Measurements from ENCODE around the gene ASF1B. TPM values are rescaled to one million over a fixed set of nuclear protein-coding genes. Genes with fewer than 3 reads are reported as not detected.

ASF1B gene
- total and polyA plus RNA-seq, 2 experiments from 2014 or later = 33.3 to 36.9 TPM

DNA sequence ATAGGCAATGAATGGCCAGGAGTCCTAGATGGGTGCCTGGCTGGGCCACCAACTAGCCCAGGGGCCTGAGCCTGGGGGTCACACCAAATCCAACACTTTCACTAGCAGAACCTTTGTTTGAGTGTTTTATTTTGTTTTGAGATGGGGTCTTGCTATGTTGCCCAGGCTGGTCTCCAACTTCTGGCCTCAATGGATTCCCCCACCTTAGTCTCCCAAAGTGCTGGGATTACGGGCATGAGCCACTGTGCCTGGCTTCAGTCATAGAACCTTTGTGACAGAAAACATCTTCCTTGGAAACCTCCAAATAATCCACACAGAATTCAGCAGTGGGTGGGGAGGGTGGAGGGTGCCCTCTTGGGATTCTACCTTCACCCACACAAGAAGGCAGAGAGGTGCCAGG is 24.9 kb downstream of the ASF1B start (continued):
- TF ChIP-seq, protein P1, sequence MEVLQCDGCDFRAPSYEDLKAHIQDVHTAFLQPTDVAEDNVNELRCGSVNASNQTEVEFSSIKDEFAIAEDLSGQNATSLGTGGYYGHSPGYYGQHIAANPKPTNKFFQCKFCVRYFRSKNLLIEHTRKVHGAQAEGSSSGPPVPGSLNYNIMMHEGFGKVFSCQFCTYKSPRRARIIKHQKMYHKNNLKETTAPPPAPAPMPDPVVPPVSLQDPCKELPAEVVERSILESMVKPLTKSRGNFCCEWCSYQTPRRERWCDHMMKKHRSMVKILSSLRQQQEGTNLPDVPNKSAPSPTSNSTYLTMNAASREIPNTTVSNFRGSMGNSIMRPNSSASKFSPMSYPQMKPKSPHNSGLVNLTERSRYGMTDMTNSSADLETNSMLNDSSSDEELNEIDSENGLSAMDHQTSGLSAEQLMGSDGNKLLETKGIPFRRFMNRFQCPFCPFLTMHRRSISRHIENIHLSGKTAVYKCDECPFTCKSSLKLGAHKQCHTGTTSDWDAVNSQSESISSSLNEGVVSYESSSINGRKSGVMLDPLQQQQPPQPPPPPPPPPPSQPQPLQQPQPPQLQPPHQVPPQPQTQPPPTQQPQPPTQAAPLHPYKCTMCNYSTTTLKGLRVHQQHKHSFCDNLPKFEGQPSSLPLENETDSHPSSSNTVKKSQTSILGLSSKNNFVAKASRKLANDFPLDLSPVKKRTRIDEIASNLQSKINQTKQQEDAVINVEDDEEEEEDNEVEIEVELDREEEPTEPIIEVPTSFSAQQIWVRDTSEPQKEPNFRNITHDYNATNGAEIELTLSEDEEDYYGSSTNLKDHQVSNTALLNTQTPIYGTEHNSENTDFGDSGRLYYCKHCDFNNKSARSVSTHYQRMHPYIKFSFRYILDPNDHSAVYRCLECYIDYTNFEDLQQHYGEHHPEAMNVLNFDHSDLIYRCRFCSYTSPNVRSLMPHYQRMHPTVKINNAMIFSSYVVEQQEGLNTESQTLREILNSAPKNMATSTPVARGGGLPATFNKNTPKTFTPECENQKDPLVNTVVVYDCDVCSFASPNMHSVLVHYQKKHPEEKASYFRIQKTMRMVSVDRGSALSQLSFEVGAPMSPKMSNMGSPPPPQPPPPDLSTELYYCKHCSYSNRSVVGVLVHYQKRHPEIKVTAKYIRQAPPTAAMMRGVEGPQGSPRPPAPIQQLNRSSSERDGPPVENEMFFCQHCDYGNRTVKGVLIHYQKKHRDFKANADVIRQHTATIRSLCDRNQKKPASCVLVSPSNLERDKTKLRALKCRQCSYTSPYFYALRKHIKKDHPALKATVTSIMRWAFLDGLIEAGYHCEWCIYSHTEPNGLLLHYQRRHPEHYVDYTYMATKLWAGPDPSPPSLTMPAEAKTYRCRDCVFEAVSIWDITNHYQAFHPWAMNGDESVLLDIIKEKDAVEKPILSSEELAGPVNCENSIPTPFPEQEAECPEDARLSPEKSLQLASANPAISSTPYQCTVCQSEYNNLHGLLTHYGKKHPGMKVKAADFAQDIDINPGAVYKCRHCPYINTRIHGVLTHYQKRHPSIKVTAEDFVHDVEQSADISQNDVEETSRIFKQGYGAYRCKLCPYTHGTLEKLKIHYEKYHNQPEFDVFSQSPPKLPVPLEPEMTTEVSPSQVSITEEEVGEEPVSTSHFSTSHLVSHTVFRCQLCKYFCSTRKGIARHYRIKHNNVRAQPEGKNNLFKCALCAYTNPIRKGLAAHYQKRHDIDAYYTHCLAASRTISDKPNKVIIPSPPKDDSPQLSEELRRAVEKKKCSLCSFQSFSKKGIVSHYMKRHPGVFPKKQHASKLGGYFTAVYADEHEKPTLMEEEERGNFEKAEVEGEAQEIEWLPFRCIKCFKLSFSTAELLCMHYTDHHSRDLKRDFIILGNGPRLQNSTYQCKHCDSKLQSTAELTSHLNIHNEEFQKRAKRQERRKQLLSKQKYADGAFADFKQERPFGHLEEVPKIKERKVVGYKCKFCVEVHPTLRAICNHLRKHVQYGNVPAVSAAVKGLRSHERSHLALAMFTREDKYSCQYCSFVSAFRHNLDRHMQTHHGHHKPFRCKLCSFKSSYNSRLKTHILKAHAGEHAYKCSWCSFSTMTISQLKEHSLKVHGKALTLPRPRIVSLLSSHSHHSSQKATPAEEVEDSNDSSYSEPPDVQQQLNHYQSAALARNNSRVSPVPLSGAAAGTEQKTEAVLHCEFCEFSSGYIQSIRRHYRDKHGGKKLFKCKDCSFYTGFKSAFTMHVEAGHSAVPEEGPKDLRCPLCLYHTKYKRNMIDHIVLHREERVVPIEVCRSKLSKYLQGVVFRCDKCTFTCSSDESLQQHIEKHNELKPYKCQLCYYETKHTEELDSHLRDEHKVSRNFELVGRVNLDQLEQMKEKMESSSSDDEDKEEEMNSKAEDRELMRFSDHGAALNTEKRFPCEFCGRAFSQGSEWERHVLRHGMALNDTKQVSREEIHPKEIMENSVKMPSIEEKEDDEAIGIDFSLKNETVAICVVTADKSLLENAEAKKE (CRISPR knock-in tag; IDR thresholded peaks at IDR 0.05) = no peak
- TF ChIP-seq, protein P2, sequence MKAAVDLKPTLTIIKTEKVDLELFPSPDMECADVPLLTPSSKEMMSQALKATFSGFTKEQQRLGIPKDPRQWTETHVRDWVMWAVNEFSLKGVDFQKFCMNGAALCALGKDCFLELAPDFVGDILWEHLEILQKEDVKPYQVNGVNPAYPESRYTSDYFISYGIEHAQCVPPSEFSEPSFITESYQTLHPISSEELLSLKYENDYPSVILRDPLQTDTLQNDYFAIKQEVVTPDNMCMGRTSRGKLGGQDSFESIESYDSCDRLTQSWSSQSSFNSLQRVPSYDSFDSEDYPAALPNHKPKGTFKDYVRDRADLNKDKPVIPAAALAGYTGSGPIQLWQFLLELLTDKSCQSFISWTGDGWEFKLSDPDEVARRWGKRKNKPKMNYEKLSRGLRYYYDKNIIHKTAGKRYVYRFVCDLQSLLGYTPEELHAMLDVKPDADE (IDR thresholded peaks at IDR 0.05) = no peak
- TF ChIP-seq EZH2phosphoT487 (IDR thresholded peaks at IDR 0.05; ENCODE audit: unreplicated experiment) (no peak), POLR2AphosphoS5 (IDR thresholded peaks at IDR 0.05; ENCODE audit: low read depth) (no peak)
- TF ChIP-seq, protein P3, sequence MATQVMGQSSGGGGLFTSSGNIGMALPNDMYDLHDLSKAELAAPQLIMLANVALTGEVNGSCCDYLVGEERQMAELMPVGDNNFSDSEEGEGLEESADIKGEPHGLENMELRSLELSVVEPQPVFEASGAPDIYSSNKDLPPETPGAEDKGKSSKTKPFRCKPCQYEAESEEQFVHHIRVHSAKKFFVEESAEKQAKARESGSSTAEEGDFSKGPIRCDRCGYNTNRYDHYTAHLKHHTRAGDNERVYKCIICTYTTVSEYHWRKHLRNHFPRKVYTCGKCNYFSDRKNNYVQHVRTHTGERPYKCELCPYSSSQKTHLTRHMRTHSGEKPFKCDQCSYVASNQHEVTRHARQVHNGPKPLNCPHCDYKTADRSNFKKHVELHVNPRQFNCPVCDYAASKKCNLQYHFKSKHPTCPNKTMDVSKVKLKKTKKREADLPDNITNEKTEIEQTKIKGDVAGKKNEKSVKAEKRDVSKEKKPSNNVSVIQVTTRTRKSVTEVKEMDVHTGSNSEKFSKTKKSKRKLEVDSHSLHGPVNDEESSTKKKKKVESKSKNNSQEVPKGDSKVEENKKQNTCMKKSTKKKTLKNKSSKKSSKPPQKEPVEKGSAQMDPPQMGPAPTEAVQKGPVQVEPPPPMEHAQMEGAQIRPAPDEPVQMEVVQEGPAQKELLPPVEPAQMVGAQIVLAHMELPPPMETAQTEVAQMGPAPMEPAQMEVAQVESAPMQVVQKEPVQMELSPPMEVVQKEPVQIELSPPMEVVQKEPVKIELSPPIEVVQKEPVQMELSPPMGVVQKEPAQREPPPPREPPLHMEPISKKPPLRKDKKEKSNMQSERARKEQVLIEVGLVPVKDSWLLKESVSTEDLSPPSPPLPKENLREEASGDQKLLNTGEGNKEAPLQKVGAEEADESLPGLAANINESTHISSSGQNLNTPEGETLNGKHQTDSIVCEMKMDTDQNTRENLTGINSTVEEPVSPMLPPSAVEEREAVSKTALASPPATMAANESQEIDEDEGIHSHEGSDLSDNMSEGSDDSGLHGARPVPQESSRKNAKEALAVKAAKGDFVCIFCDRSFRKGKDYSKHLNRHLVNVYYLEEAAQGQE (IDR thresholded peaks at IDR 0.05; ENCODE audit: unreplicated experiment) = no peak

Data from GM23338 (cell line).